ENCODE measurements around the gene KRT6A.

DNA sequence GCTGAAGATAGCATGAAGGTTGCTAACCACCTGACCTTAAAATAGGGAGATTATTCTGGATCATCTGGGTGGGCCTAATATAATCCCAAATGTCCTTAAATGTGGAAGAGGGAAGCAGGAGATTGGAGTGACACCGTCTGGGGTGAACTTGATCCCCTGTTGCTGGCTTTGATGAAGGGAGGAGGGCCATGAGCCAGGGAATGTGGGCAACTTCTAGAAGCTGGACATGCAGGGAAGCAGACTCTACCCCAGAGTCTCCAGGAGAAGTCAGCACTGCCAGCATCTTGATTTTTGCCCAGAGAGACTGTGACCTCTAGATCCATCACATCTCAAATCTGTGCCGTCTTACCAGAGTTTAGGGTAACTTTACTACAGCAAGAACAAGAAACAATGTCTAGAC is 36.4 kb upstream of the KRT6A start:
- TF ChIP-seq, protein P1, sequence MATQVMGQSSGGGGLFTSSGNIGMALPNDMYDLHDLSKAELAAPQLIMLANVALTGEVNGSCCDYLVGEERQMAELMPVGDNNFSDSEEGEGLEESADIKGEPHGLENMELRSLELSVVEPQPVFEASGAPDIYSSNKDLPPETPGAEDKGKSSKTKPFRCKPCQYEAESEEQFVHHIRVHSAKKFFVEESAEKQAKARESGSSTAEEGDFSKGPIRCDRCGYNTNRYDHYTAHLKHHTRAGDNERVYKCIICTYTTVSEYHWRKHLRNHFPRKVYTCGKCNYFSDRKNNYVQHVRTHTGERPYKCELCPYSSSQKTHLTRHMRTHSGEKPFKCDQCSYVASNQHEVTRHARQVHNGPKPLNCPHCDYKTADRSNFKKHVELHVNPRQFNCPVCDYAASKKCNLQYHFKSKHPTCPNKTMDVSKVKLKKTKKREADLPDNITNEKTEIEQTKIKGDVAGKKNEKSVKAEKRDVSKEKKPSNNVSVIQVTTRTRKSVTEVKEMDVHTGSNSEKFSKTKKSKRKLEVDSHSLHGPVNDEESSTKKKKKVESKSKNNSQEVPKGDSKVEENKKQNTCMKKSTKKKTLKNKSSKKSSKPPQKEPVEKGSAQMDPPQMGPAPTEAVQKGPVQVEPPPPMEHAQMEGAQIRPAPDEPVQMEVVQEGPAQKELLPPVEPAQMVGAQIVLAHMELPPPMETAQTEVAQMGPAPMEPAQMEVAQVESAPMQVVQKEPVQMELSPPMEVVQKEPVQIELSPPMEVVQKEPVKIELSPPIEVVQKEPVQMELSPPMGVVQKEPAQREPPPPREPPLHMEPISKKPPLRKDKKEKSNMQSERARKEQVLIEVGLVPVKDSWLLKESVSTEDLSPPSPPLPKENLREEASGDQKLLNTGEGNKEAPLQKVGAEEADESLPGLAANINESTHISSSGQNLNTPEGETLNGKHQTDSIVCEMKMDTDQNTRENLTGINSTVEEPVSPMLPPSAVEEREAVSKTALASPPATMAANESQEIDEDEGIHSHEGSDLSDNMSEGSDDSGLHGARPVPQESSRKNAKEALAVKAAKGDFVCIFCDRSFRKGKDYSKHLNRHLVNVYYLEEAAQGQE (IDR thresholded peaks at IDR 0.05), result no peak
- no peak for TF ChIP-seq RAD21 (IDR thresholded peaks at IDR 0.05)
- TF ChIP-seq, protein P2, sequence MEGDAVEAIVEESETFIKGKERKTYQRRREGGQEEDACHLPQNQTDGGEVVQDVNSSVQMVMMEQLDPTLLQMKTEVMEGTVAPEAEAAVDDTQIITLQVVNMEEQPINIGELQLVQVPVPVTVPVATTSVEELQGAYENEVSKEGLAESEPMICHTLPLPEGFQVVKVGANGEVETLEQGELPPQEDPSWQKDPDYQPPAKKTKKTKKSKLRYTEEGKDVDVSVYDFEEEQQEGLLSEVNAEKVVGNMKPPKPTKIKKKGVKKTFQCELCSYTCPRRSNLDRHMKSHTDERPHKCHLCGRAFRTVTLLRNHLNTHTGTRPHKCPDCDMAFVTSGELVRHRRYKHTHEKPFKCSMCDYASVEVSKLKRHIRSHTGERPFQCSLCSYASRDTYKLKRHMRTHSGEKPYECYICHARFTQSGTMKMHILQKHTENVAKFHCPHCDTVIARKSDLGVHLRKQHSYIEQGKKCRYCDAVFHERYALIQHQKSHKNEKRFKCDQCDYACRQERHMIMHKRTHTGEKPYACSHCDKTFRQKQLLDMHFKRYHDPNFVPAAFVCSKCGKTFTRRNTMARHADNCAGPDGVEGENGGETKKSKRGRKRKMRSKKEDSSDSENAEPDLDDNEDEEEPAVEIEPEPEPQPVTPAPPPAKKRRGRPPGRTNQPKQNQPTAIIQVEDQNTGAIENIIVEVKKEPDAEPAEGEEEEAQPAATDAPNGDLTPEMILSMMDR (IDR thresholded peaks at IDR 0.05; ENCODE audit: low read depth, low read length, missing input control), result no peak
- TF ChIP-seq, protein P3, sequence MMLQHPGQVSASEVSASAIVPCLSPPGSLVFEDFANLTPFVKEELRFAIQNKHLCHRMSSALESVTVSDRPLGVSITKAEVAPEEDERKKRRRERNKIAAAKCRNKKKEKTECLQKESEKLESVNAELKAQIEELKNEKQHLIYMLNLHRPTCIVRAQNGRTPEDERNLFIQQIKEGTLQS (IDR thresholded peaks at IDR 0.05), result no peak
- TF ChIP-seq, protein P4, sequence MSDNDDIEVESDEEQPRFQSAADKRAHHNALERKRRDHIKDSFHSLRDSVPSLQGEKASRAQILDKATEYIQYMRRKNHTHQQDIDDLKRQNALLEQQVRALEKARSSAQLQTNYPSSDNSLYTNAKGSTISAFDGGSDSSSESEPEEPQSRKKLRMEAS (IDR thresholded peaks at IDR 0.05), result no peak
- TF ChIP-seq JUND (IDR thresholded peaks at IDR 0.05), result no peak
- TF ChIP-seq, protein P5, sequence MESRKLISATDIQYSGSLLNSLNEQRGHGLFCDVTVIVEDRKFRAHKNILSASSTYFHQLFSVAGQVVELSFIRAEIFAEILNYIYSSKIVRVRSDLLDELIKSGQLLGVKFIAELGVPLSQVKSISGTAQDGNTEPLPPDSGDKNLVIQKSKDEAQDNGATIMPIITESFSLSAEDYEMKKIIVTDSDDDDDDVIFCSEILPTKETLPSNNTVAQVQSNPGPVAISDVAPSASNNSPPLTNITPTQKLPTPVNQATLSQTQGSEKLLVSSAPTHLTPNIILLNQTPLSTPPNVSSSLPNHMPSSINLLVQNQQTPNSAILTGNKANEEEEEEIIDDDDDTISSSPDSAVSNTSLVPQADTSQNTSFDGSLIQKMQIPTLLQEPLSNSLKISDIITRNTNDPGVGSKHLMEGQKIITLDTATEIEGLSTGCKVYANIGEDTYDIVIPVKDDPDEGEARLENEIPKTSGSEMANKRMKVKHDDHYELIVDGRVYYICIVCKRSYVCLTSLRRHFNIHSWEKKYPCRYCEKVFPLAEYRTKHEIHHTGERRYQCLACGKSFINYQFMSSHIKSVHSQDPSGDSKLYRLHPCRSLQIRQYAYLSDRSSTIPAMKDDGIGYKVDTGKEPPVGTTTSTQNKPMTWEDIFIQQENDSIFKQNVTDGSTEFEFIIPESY (IDR thresholded peaks at IDR 0.05), result no peak
- TF ChIP-seq HNF4A (conservative IDR thresholded peaks at IDR 0.05), result no peak
- no peak for TF ChIP-seq FOXA1 (IDR thresholded peaks at IDR 0.05)
- TF ChIP-seq EGR1 (IDR thresholded peaks at IDR 0.05; ENCODE audit: low read depth in 2 of 2), result no peak
- no peak for TF ChIP-seq YY1 (IDR thresholded peaks at IDR 0.05)
